ENCODE results near the gene CWC27. TPM values are rescaled to one million over a fixed set of nuclear protein-coding genes. Genes with fewer than 3 reads are reported as not detected.
A peak's percentile ranks its signal among the peaks of the same experiment; 100 is the strongest.
"Not testable (repeated sequence)": the region's sequence is repeated elsewhere in the genome, so short reads cannot be mapped to it uniquely, and the experiment has no call there.

CWC27 gene
- total RNA-seq, 4 donors from 2014 or later = 12.3 to 21.2 (median 13.4) TPM

DNA sequence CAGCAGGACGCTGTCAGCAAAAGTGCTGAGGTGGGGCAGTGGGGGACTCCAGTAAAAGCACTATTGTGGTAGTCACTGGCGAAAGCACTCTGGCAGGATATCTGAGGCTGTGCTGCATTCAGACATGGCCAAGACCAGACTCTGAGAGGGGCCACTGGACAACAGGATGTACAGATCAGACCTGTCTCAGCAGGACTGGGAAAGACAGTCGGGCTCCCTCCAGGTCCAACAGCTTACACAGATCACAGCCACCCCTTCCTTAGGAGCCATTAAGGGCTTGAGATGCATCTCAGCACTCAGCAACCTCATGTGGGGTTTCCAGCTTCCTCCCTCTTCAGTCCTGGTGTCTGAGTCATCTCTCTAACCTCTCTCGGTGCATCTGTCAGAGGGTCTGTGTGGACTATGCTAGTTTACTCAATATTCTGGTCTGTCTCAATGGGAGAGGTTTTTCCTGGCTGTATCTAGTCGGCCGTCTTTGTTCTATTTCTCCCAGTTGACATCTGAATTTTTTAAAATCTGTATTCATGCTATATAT, 154.5 kb downstream of the CWC27 start:
- no peak overlapping the region for H3K4me3 ChIP-seq
- H3K4me1 ChIP-seq = no peaks in the 10 kb centered on the region
- TF ChIP-seq EP300 (IDR thresholded peaks at IDR 0.05) (no peak), POLR2A (IDR thresholded peaks at IDR 0.05; ENCODE audit: low read depth) (no peak), POLR2AphosphoS5 (IDR thresholded peaks at IDR 0.05) (no peak)
- TF ChIP-seq, protein P1, sequence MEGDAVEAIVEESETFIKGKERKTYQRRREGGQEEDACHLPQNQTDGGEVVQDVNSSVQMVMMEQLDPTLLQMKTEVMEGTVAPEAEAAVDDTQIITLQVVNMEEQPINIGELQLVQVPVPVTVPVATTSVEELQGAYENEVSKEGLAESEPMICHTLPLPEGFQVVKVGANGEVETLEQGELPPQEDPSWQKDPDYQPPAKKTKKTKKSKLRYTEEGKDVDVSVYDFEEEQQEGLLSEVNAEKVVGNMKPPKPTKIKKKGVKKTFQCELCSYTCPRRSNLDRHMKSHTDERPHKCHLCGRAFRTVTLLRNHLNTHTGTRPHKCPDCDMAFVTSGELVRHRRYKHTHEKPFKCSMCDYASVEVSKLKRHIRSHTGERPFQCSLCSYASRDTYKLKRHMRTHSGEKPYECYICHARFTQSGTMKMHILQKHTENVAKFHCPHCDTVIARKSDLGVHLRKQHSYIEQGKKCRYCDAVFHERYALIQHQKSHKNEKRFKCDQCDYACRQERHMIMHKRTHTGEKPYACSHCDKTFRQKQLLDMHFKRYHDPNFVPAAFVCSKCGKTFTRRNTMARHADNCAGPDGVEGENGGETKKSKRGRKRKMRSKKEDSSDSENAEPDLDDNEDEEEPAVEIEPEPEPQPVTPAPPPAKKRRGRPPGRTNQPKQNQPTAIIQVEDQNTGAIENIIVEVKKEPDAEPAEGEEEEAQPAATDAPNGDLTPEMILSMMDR (IDR thresholded peaks at IDR 0.05) = no peak
- peaks cover 0 to 23% (median 22%) of the 10 kb centered on the region in 4 donors for H3K9me3 ChIP-seq
- no peak for DNase-seq (ENCODE audit: extremely low spot score)
- peaks cover 0 to 12% (median 0%) of the 10 kb centered on the region in 4 donors for H3K36me3 ChIP-seq
- WGBS = 71% methylated on average over 6 of the region's 6 CpGs
- H3K27ac ChIP-seq (replicated peaks in 1 of 4) = no peak overlapping the region
- intact Hi-C loops (cut with DNase I) = no loop called here
- H3K27me3 ChIP-seq = no peaks in the 10 kb centered on the region

DNA sequence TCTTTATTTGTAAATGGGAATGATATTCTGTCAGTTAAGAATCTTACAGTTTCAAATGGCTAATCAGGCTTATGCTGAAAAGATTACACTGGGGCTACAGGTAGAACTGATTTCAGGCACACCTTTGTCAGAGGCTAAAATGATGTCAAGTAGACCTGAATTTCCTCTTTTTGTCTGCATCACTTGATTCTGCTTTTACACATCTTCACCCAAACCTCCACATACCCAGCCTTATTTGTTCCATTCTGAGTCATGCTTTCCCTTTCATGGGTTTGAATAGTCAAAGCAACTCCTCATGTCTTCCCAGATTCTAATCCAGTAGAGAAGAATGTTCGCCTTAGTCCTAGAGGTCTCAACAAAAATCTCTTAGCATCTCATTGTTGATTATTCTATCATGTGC, 156.4 kb downstream of the CWC27 start:
- H3K36me3 ChIP-seq = peaks cover 0 to 1% (median 0%) of the 10 kb centered on the region in 4 donors
- no peaks in the 10 kb centered on the region for H3K27me3 ChIP-seq
- no peak overlapping the region for H3K27ac ChIP-seq (replicated peaks in 1 of 4)
- 96% methylated on average over 1 of the region's 1 CpG for WGBS
- peaks cover 0 to 19% (median 18%) of the 10 kb centered on the region in 4 donors for H3K9me3 ChIP-seq
- TF ChIP-seq POLR2AphosphoS5 (IDR thresholded peaks at IDR 0.05) = no peak
- TF ChIP-seq POLR2A (IDR thresholded peaks at IDR 0.05; ENCODE audit: low read depth) = no peak
- no peak for TF ChIP-seq EP300 (IDR thresholded peaks at IDR 0.05)
- TF ChIP-seq, protein P1 (IDR thresholded peaks at IDR 0.05) = no peak
- intact Hi-C loops (cut with DNase I) = no loop called here
- H3K4me1 ChIP-seq = no peaks in the 10 kb centered on the region
- H3K4me3 ChIP-seq = no peak overlapping the region
- DNase-seq (ENCODE audit: extremely low spot score) = no peak

DNA sequence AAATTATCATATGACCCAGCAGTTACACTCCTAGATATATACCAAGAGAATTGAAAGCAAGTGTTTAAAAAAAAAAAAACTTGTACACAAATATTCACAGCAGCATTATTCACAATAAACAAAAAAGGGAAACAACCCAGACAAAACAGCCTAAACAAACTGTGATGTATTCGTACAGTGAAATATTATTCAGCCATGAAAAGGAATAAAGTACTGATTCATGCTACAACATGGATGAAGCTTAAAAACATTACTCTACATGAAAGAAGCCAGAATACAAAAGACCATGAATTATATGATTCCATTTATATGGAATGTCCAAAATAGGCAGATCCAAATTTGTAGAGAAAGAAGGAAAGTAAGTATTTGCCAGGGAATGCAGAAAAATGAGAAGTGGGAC, 161.1 kb downstream of the CWC27 start:
- Histone ChIP-seq H3K4me1 (no peaks in the 10 kb centered on the region), H3K27me3 (no peaks in the 10 kb centered on the region), H3K27ac (replicated peaks in 1 of 4) (no peak overlapping the region), H3K4me3 (no peak overlapping the region), H3K9me3 (no peaks in the 10 kb centered on the region), H3K36me3 (no peaks in the 10 kb centered on the region)
- TF ChIP-seq EP300 (IDR thresholded peaks at IDR 0.05) (no peak), POLR2A (IDR thresholded peaks at IDR 0.05; ENCODE audit: low read depth) (no peak), POLR2AphosphoS5 (IDR thresholded peaks at IDR 0.05) (no peak)
- TF ChIP-seq, protein P1 (IDR thresholded peaks at IDR 0.05) = no peak
- 97% methylated on average over 1 of the region's 1 CpG for WGBS
- DNase-seq (ENCODE audit: extremely low spot score) = no peak
- intact Hi-C loops (cut with DNase I) = no loop called here

DNA sequence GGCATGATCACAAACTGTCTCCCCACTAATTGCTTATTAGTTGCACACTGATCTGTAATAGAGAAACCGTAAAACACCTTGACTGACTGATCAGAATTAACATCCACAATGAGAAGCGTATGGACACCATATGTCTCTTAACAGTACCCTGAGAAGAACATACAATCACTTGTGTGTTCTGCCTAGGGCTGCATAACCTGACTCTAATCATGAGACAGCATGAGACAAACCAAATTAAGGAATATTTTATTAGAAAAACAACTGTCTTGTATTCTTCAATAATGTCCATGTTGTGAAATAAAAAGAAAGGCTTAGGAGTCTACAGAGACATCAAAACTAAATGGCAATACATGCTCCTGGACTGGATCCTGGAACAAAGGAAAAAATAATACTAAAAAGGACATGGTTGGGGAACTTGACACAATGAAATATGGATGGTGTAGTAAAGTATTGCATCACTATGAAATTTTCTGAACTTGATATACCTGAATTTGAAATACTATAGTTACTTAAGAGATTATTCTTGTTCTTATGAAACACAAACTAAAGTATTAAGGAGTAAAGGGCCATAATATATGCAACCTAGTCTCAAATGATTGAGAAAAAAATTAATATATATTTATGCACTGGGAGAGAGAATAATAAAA, 162.1 kb downstream of the CWC27 start:
- DNase-seq (ENCODE audit: extremely low spot score) = no peak
- TF ChIP-seq EP300 (IDR thresholded peaks at IDR 0.05) (no peak), POLR2A (IDR thresholded peaks at IDR 0.05; ENCODE audit: low read depth) (no peak), POLR2AphosphoS5 (IDR thresholded peaks at IDR 0.05) (no peak)
- TF ChIP-seq, protein P1 (IDR thresholded peaks at IDR 0.05) = no peak
- Histone ChIP-seq H3K9me3 (no peaks in the 10 kb centered on the region), H3K27ac (replicated peaks in 1 of 4) (no peak overlapping the region), H3K36me3 (no peaks in the 10 kb centered on the region), H3K27me3 (no peaks in the 10 kb centered on the region), H3K4me3 (no peak overlapping the region), H3K4me1 (no peaks in the 10 kb centered on the region)
- intact Hi-C loops (cut with DNase I) = no loop called here
- WGBS = 95% methylated on average over 2 of the region's 2 CpGs

DNA sequence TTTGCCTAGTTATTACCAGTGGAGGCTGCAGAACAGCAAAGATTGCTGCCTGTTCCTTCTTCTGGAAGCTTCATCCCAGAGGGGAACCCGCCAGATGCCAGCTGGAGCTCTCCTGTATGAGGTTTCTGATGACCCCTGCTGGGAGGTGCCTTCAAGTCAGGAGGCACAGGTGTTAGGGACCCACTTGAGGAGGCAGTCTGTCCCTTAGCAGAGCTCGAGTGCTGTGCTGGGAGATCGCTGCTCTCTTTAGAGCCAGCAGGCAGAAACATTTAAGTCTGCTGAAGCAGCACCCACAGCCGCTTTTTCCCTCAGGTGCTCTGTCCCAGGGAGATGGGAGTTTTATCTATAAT, 170.7 kb downstream of the CWC27 start:
- peaks cover 0 to 13% (median 12%) of the 10 kb centered on the region in 4 donors for H3K4me1 ChIP-seq
- H3K27ac ChIP-seq (replicated peaks in 1 of 4); intact Hi-C loops (cut with DNase I); H3K9me3 ChIP-seq; H3K36me3 ChIP-seq; H3K27me3 ChIP-seq; DNase-seq (ENCODE audit: extremely low spot score): not testable (repeated sequence)
- WGBS = 88% methylated on average over 3 of the region's 4 CpGs
- peak overlapping the region in 1 of 4 donors; percentile 12 for H3K4me3 ChIP-seq

Measured in esophagus muscularis mucosa (tissue), 4 donors.